H1 (cell line): ENCODE results near the gene SLC45A1. TPM values are rescaled to one million over a fixed set of nuclear protein-coding genes. Genes with fewer than 3 reads are reported as not detected.

Source experiments
- CTCF ChIA-PET: fragments of 300-600 bp; sonication (Branson Sonifier 250); formaldehyde crosslinking; loops from one replicate; lab custom pipeline; 2021; ENCODE audit not compliant: partially characterized antibody; lab: Charles Lee
- POLR2A ChIA-PET: fragments of 300-600 bp; sonication (Branson Sonifier 250); formaldehyde crosslinking; loops from one replicate; lab custom pipeline; 2021; ENCODE audit warnings: inconsistent platforms; ENCODE audit not compliant: partially characterized antibody; lab: Charles Lee
- DNase-seq, 2 experiments: peaks; one replicate each; pipeline versions ENCODE4 v3.0.0 to v3.0.0-alpha.2; 2010 to 2022; ENCODE audit warnings: low spot score in 2 of 2, low read depth in 1 of 2, mixed read lengths in 1 of 2
- FAIRE-seq: peaks from 2 replicates; lab custom pipeline; 2011; peaks lifted over from hg19 to GRCh38; lab: Jason Lieb, UNC
- H2AFZ ChIP-seq: 2 replicates; pipeline ENCODE4 v1.8.1; 2012; ENCODE audit warnings: low read length, inconsistent platforms
- H2AK5ac ChIP-seq: 2 replicates; pipeline ENCODE4 v1.6.1; 2013; ENCODE audit warnings: low read depth, low read length
- H2BK120ac ChIP-seq: replicated peaks from 2 replicates; pipeline ENCODE3; 2013; ENCODE audit warnings: low read depth, low read length, inconsistent platforms
- H2BK12ac ChIP-seq: 2 replicates; pipeline ENCODE4 v1.6.1; 2013; ENCODE audit warnings: low read depth, low read length
- H2BK15ac ChIP-seq: 2 replicates; pipeline ENCODE4 v1.6.1; 2013; ENCODE audit warnings: low read length
- H2BK20ac ChIP-seq: 2 replicates; pipeline ENCODE4 v1.6.1; 2013; ENCODE audit warnings: low read length
- H2BK5ac ChIP-seq: 2 replicates; pipeline ENCODE4 v1.6.1; 2013; ENCODE audit warnings: low read depth, low read length
- H3K14ac ChIP-seq: 2 replicates; pipeline ENCODE4 v1.6.1; 2013; ENCODE audit warnings: inconsistent platforms; ENCODE audit not compliant: insufficient read length
- H3K18ac ChIP-seq: 2 replicates; pipeline ENCODE4 v1.6.1; 2013; ENCODE audit warnings: low read length; ENCODE audit errors: extremely low read depth
- H3K23ac ChIP-seq: 2 replicates; pipeline ENCODE4 v1.6.1; 2013; ENCODE audit warnings: inconsistent platforms; ENCODE audit not compliant: insufficient read length
- H3K23me2 ChIP-seq: 2 replicates; pipeline ENCODE4 v1.6.1; 2013; ENCODE audit warnings: low read depth, low read length
- H3K27ac ChIP-seq: 2 replicates; pipeline ENCODE4 v1.6.1; 2011; ENCODE audit warnings: low read depth, low read length, inconsistent platforms
- H3K27me3 ChIP-seq, 4 experiments: replicated peaks in 1 of 4; 1 replicate in 1 of 4; 2 replicates in 3 of 4; pipeline versions ENCODE4 v1.6.1 to v1.8.1; 2011 to 2013; ENCODE audit warnings: low read length in 3 of 4, mild to moderate bottlenecking in 3 of 4, inconsistent platforms in 2 of 4, mixed read lengths in 2 of 4, moderate library complexity in 1 of 4; ENCODE audit not compliant: control insufficient read depth in 3 of 4, insufficient read depth in 3 of 4; ENCODE audit errors: extremely low read depth in 1 of 4
- H3K36me3 ChIP-seq, 4 experiments: 2 replicates each; pipeline versions ENCODE4 v1.6.1 to v1.8.1; 2011 to 2013; ENCODE audit warnings: mild to moderate bottlenecking in 4 of 4, low read length in 3 of 4, moderate library complexity in 2 of 4, control low read depth in 1 of 4, inconsistent platforms in 1 of 4; ENCODE audit not compliant: insufficient read depth in 4 of 4, control insufficient read depth in 2 of 4
- H3K4ac ChIP-seq: replicated peaks from 2 replicates; pipeline ENCODE3; 2013; ENCODE audit warnings: low read length, low read depth, mixed read lengths, inconsistent platforms; ENCODE audit not compliant: insufficient read length
- H3K4me1 ChIP-seq, 4 experiments: replicated peaks in 1 of 4; 1 replicate in 1 of 4; 2 replicates in 3 of 4; pipeline versions ENCODE4 v1.6.1 to v1.8.1; 2011 to 2013; ENCODE audit warnings: low read length in 3 of 4, inconsistent platforms in 2 of 4, mixed read lengths in 1 of 4; ENCODE audit not compliant: insufficient read depth in 4 of 4, control insufficient read depth in 3 of 4
- H3K4me2 ChIP-seq, 2 experiments: 2 replicates each; pipeline versions ENCODE4 v1.6.1 to v1.8.1; 2011 to 2013; ENCODE audit warnings: low read depth in 2 of 2, low read length in 2 of 2, control low read depth in 1 of 2, inconsistent platforms in 1 of 2, mild to moderate bottlenecking in 1 of 2; ENCODE audit not compliant: insufficient read depth in 1 of 2
- H3K4me3 ChIP-seq, 4 experiments: fragments of 200-600, 300-600 bp in 1 of 4; sonication (generic), shearing (Covaris generic), sonication (Bioruptor Twin) in 1 of 4; 2 replicates each; pipeline versions ENCODE4 v1.5.1 to v1.8.1; 2011 to 2016; ENCODE audit warnings: low read length in 4 of 4, low read depth in 3 of 4, control low read depth in 2 of 4, inconsistent platforms in 2 of 4, mild to moderate bottlenecking in 2 of 4, mixed read lengths in 1 of 4, moderate library complexity in 1 of 4; ENCODE audit not compliant: insufficient read depth in 2 of 4; ENCODE audit errors: extremely low read depth in 1 of 4
- H3K56ac ChIP-seq: replicated peaks from 2 replicates; pipeline ENCODE3; 2013; ENCODE audit warnings: low read depth, mild to moderate bottlenecking, mixed read lengths, low read length, inconsistent platforms; ENCODE audit not compliant: insufficient read length
- H3K79me1 ChIP-seq: 2 replicates; pipeline ENCODE4 v1.6.1; 2013; ENCODE audit warnings: low read depth, low read length, control low read depth
- H3K79me2 ChIP-seq, 2 experiments: 2 replicates each; pipeline versions ENCODE4 v1.6.1 to v1.8.1; 2012 to 2013; ENCODE audit warnings: low read length in 2 of 2, mild to moderate bottlenecking in 2 of 2, inconsistent platforms in 1 of 2; ENCODE audit not compliant: insufficient read depth in 2 of 2, control insufficient read depth in 1 of 2
- H3K9ac ChIP-seq, 4 experiments: replicated peaks in 1 of 4; 1 replicate in 1 of 4; 2 replicates in 3 of 4; pipeline versions ENCODE4 v1.6.1 to v1.8.1; 2011 to 2013; ENCODE audit warnings: low read depth in 3 of 4, low read length in 3 of 4, control low read depth in 2 of 4, mild to moderate bottlenecking in 2 of 4, moderate library complexity in 2 of 4, inconsistent platforms in 1 of 4; ENCODE audit errors: extremely low read depth in 1 of 4
- H3K9me3 ChIP-seq, 2 experiments: 2 replicates each; pipeline versions ENCODE4 v1.6.1 to v1.8.1; 2012 to 2013; ENCODE audit warnings: mild to moderate bottlenecking in 2 of 2, moderate library complexity in 2 of 2, control low read depth in 1 of 2, inconsistent platforms in 1 of 2, low read depth in 1 of 2, low read length in 1 of 2, mixed read lengths in 1 of 2; ENCODE audit not compliant: insufficient read depth in 2 of 2
- H4K20me1 ChIP-seq, 2 experiments: replicated peaks in 1 of 2; 2 replicates each; pipeline versions ENCODE3 to v1.8.1; 2011 to 2013; ENCODE audit warnings: inconsistent platforms in 2 of 2, low read length in 2 of 2, mild to moderate bottlenecking in 1 of 2; ENCODE audit not compliant: insufficient read depth in 2 of 2, control insufficient read depth in 1 of 2
- H4K5ac ChIP-seq: 2 replicates; pipeline ENCODE4 v1.6.1; 2013; ENCODE audit warnings: low read length, low read depth, mixed read lengths, inconsistent platforms; ENCODE audit not compliant: insufficient read length
- H4K8ac ChIP-seq: 2 replicates; pipeline ENCODE4 v1.8.0; 2013; ENCODE audit warnings: mild to moderate bottlenecking, moderate library complexity, low read length, inconsistent platforms; ENCODE audit not compliant: insufficient read depth; ENCODE audit errors: extremely low read depth
- H4K91ac ChIP-seq: replicated peaks from 2 replicates; pipeline ENCODE3; 2013; ENCODE audit warnings: low read length, mixed read lengths, inconsistent platforms; ENCODE audit not compliant: insufficient read length
- EP300 ChIP-seq, 2 experiments: IDR thresholded peaks; 1 replicate in 1 of 2; 2 replicates in 1 of 2; pipeline ENCODE4 v1.6.1; 2011 to 2012; ENCODE audit warnings: low read depth in 2 of 2, low read length in 2 of 2, mild to moderate bottlenecking in 2 of 2, borderline replicate concordance in 1 of 2, inconsistent platforms in 1 of 2, moderate library complexity in 1 of 2
- FOSL1 ChIP-seq: IDR thresholded peaks from 2 replicates; pipeline ENCODE4 v1.6.1; 2011; ENCODE audit warnings: mild to moderate bottlenecking, low read depth, low read length, moderate library complexity; ENCODE audit not compliant: insufficient read depth
- JUND ChIP-seq: IDR thresholded peaks from 2 replicates; pipeline ENCODE4 v1.6.1; 2011; ENCODE audit warnings: mild to moderate bottlenecking, improper control_type of control experiment, low read length
- KDM4A ChIP-seq: IDR thresholded peaks from one replicate; pipeline ENCODE4 v1.7.1; 2012; ENCODE audit warnings: low read depth, mild to moderate bottlenecking, moderate library complexity, low read length, inconsistent platforms; ENCODE audit not compliant: severe bottlenecking
- KDM5A ChIP-seq: fragments of 200-600 bp; IDR thresholded peaks from 2 replicates; pipeline ENCODE4 v1.7.1; 2012; ENCODE audit warnings: mild to moderate bottlenecking, low read length, inconsistent platforms, mixed read lengths
- MAFK ChIP-seq: IDR thresholded peaks from 2 replicates; pipeline ENCODE4 v1.6.1; 2012; ENCODE audit warnings: low read depth, mild to moderate bottlenecking, improper control_type of control experiment, low read length
- MAX ChIP-seq: IDR thresholded peaks from 2 replicates; pipeline ENCODE4 v1.6.1; 2012; ENCODE audit warnings: inconsistent platforms
- NANOG ChIP-seq: IDR thresholded peaks from 2 replicates; pipeline ENCODE4 v1.6.1; 2011; ENCODE audit warnings: low read length, low read depth, mild to moderate bottlenecking, inconsistent platforms; ENCODE audit not compliant: insufficient read depth, poor library complexity, severe bottlenecking
- POU5F1 ChIP-seq: IDR thresholded peaks from 2 replicates; pipeline ENCODE4 v1.6.1; 2011; ENCODE audit warnings: low read depth, mild to moderate bottlenecking, low read length, moderate library complexity
- SAP30 ChIP-seq: fragments of 300-600 bp; sonication (generic); IDR thresholded peaks from 2 replicates; pipeline ENCODE4 v1.7.1; 2012; ENCODE audit warnings: low read length, moderate library complexity, mild to moderate bottlenecking, inconsistent platforms; ENCODE audit not compliant: insufficient read depth, insufficient replicate concordance
- TCF12 ChIP-seq: IDR thresholded peaks from 2 replicates; pipeline ENCODE4 v1.6.1; 2011; ENCODE audit warnings: low read depth, mild to moderate bottlenecking, low read length
- YY1 ChIP-seq: IDR thresholded peaks from 2 replicates; pipeline ENCODE4 v1.6.1; 2011; ENCODE audit warnings: low read depth, mild to moderate bottlenecking, low read length
- WGBS, 2 experiments: shearing (Covaris generic) in 1 of 2; methylation state at CpG; one replicate each; pipeline versions ENCODE4 v1.1.6 to v1.1.7; 2013 to 2015; ENCODE audit warnings: low lambda C conversion rate in 2 of 2, mixed read lengths in 2 of 2, inconsistent platforms in 1 of 2, low coverage in 1 of 2, missing lambda C conversion rate in 1 of 2; ENCODE audit not compliant: insufficient replicate concordance in 2 of 2, insufficient coverage in 1 of 2, insufficient read length in 1 of 2; ENCODE audit errors: extremely low coverage in 1 of 2, missing lambda C conversion rate in 1 of 2; 5-methylcytosine and 5-hydroxymethylcytosine counted together
- polyA plus RNA-seq, 7 experiments: library from polyadenylated mRNA; depleted of rRNA in 3 of 7; stranded (reverse) in 5 of 7; unstranded in 2 of 7; fragments of >200 nt in 5 of 7; fragments of 200-250 nt in 2 of 7; gene quantifications; 1 replicate in 5 of 7; 2 replicates in 1 of 7; 4 replicates in 1 of 7; pipeline versions ENCODE4 v1.2.1 to v1.2.3, GENCODE V29; 2011 to 2013; ENCODE audit warnings: missing spikeins in 2 of 7, mixed read lengths in 2 of 7
- total RNA-seq: library from RNA; stranded (reverse); fragmentation: NEBNext Ultra II Directional; extraction: Animal tissue kit (Norgen Biotek cat#: 25700); gene quantifications from 2 replicates; pipeline ENCODE4 v1.2.1, GENCODE V29; 2021
- TF ChIP-seq, protein P1 (sequence below): IDR thresholded peaks from 2 replicates; pipeline ENCODE4 v1.6.1; 2012; ENCODE audit warnings: inconsistent platforms

Gene SLC45A1
- total and polyA plus RNA-seq, 2 of the 8 experiments (the other 6 are each of a cell fraction or from before 2014, with no cell fraction given) = 1.0 to 1.7 TPM

DNA sequence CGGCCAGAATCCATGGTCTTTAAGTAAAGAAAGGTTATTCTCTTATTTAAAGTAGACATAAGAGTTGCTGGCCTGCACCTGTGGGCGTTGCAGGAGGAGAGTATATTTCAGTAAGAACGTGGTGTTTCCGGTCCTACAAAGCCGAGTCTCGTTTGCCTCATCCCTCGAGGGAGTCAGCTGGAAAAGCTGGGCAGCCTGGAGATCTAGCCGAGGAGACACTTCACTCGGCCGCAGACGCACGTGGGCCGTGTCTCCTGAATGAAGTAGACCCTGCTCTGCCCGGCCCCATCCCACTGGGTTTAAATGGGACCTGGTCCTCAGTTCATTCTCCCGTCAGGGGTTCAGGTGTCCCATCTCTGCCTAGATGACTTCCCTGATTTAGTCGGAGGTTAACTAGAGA lies 14.9 kb downstream of the SLC45A1 start:
- H3K18ac ChIP-seq = no peak overlapping the region
- no peak overlapping the region for H3K14ac ChIP-seq
- no peaks in the 10 kb centered on the region for H3K23me2 ChIP-seq
- no peak overlapping the region for H3K4me3 ChIP-seq
- H3K4me1 ChIP-seq = no peaks in the 10 kb centered on the region
- no peak overlapping the region for H3K4me2 ChIP-seq
- POLR2A ChIA-PET = interaction anchor here (0.7 kb wide), 1 partner anchor 348 kb away, joined by 4 read pairs; no protein-coding TSS in a partner anchor
- H2AK5ac ChIP-seq = no peak overlapping the region
- FAIRE-seq (no peak), DNase-seq (no peak)
- no peak overlapping the region for H3K27ac ChIP-seq
- H2BK5ac ChIP-seq = no peak overlapping the region
- 93% methylated on average over 16 of the region's 16 CpGs; no CpG with 5 or more reads in 1 of the 2 experiments for WGBS, 2 experiments
- no peak overlapping the region for H2BK15ac ChIP-seq
- H2BK12ac ChIP-seq = no peak overlapping the region
- H4K5ac ChIP-seq = no peak overlapping the region
- H2AFZ ChIP-seq = no peak overlapping the region
- H4K91ac ChIP-seq = no peak overlapping the region
- no peak overlapping the region for H3K9ac ChIP-seq
- no peaks in the 10 kb centered on the region for H3K79me1 ChIP-seq
- H2BK20ac ChIP-seq = no peak overlapping the region
- no peaks in the 10 kb centered on the region for H3K27me3 ChIP-seq
- no peaks in the 10 kb centered on the region for H4K20me1 ChIP-seq
- H3K36me3 ChIP-seq = no peaks in the 10 kb centered on the region
- no peaks in the 10 kb centered on the region for H3K9me3 ChIP-seq
- no peak overlapping the region for H3K23ac ChIP-seq
- H3K56ac ChIP-seq = no peak overlapping the region
- H3K79me2 ChIP-seq = no peaks in the 10 kb centered on the region
- H4K8ac ChIP-seq = no peak overlapping the region
- H2BK120ac ChIP-seq = no peak overlapping the region
- CTCF ChIA-PET = interaction anchor here (0.7 to 5.6 kb wide), 3 partner anchors 17 to 313 kb away, joined by 3 to 20 read pairs (median 3); no protein-coding TSS in a partner anchor
- H3K4ac ChIP-seq = no peak overlapping the region
- TF ChIP-seq KDM5A (no peak), MAFK (no peak), KDM4A (no peak), YY1 (no peak), SAP30 (no peak), POU5F1 (no peak), EP300 (IDR thresholded peaks at IDR 0.05; ENCODE audit: borderline replicate concordance in 1 of 2, low read depth in 2 of 2, low read length in 2 of 2) (no peak), TCF12 (no peak), NANOG (no peak), FOSL1 (no peak), MAX (no peak), JUND (no peak)
- TF ChIP-seq, protein P1, sequence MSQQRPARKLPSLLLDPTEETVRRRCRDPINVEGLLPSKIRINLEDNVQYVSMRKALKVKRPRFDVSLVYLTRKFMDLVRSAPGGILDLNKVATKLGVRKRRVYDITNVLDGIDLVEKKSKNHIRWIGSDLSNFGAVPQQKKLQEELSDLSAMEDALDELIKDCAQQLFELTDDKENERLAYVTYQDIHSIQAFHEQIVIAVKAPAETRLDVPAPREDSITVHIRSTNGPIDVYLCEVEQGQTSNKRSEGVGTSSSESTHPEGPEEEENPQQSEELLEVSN = no peak
